ENCODE results near the gene AMDHD2. TPM values are rescaled to one million over a fixed set of nuclear protein-coding genes. Genes with fewer than 3 reads are reported as not detected.

AMDHD2 gene
- total and polyA plus RNA-seq, 10 donors = 37.8 to 94.0 (median 70.6) TPM

- DNase-seq = peak; percentile 95
- H3K4me3 ChIP-seq = peak overlapping the region in 3 of 8 donors; percentile 15 to 57 (median 22)
- intact Hi-C loops (cut with DNase I; ENCODE audit: low total_unique reads) = loop anchor here (5.0 kb wide), 1 partner anchor 149 kb away; no protein-coding TSS in a partner anchor
These were observed 19.0 kb upstream of the AMDHD2 start for GRCh38 chr16:2500918-2501750.

GRCh38 chr16:2501946-2502895 lies 17.9 kb upstream of the AMDHD2 start:
- no peak overlapping the region for H3K4me3 ChIP-seq
- peak overlapping the region in 4 of 8 donors; percentile 32 to 46 (median 42) for H3K27ac ChIP-seq
- H3K27me3 ChIP-seq (replicated peaks in 1 of 7) = no peaks in the 10 kb centered on the region
- intact Hi-C loops (cut with DNase I; ENCODE audit: low total_unique reads) = loop anchor here (5.0 kb wide), 1 partner anchor 150 kb away; no protein-coding TSS in a partner anchor
- DNase-seq = no peak
- 77 to 86% (median 80%) methylated on average over 11 to 18 of the region's 18 CpGs for WGBS, 5 donors
- H3K4me1 ChIP-seq = peaks cover 15 to 54% (median 31%) of the 10 kb centered on the region in 6 donors
- no peaks in the 10 kb centered on the region for H3K9me3 ChIP-seq
- peaks cover 0 to 32% (median 4%) of the 10 kb centered on the region in 6 donors for H3K36me3 ChIP-seq
- TF ChIP-seq, protein P1, sequence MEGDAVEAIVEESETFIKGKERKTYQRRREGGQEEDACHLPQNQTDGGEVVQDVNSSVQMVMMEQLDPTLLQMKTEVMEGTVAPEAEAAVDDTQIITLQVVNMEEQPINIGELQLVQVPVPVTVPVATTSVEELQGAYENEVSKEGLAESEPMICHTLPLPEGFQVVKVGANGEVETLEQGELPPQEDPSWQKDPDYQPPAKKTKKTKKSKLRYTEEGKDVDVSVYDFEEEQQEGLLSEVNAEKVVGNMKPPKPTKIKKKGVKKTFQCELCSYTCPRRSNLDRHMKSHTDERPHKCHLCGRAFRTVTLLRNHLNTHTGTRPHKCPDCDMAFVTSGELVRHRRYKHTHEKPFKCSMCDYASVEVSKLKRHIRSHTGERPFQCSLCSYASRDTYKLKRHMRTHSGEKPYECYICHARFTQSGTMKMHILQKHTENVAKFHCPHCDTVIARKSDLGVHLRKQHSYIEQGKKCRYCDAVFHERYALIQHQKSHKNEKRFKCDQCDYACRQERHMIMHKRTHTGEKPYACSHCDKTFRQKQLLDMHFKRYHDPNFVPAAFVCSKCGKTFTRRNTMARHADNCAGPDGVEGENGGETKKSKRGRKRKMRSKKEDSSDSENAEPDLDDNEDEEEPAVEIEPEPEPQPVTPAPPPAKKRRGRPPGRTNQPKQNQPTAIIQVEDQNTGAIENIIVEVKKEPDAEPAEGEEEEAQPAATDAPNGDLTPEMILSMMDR (IDR thresholded peaks at IDR 0.05 in 8 of 11, conservative IDR thresholded peaks at IDR 0.05 in 3 of 11) = no peak
- no peak for TF ChIP-seq POLR2AphosphoS5 (IDR thresholded peaks at IDR 0.05)
- no peak for TF ChIP-seq POLR2A (IDR thresholded peaks at IDR 0.05)

More at GRCh38 chr16:2500918-2501750, 19.0 kb upstream of the AMDHD2 start:
- H3K27me3 ChIP-seq (replicated peaks in 1 of 7) = no peaks in the 10 kb centered on the region
- H3K4me1 ChIP-seq = peaks cover 10 to 46% (median 24%) of the 10 kb centered on the region in 6 donors
- no peak for TF ChIP-seq POLR2A (IDR thresholded peaks at IDR 0.05)
- TF ChIP-seq, protein P1 (IDR thresholded peaks at IDR 0.05 in 8 of 11, conservative IDR thresholded peaks at IDR 0.05 in 3 of 11) = peak; percentile 96 to 100 (median 99)
- TF ChIP-seq POLR2AphosphoS5 (IDR thresholded peaks at IDR 0.05) = peak; percentile 54 to 76 (median 68)
- H3K36me3 ChIP-seq = peaks cover 0 to 43% (median 15%) of the 10 kb centered on the region in 6 donors
- 36 to 56% (median 40%) methylated on average over 6 to 23 of the region's 23 CpGs for WGBS, 5 donors
- peak overlapping the region in 2 of 8 donors; percentile 0 to 32 for H3K27ac ChIP-seq
- H3K9me3 ChIP-seq = no peaks in the 10 kb centered on the region

- intact Hi-C loops (cut with DNase I; ENCODE audit: low total_unique reads) = no loop called here
- peak; percentile 65 for DNase-seq
- no peak overlapping the region for H3K27ac ChIP-seq
- no peaks in the 10 kb centered on the region for H3K27me3 ChIP-seq (replicated peaks in 1 of 7)
- H3K9me3 ChIP-seq = no peaks in the 10 kb centered on the region
- 91 to 94% (median 92%) methylated on average over 14 of the region's 14 CpGs for whole genome bisulfite sequencing, 5 donors
- H3K36me3 ChIP-seq = no peaks in the 10 kb centered on the region
- H3K4me1 ChIP-seq = peaks cover 30 to 80% (median 59%) of the 10 kb centered on the region in 6 donors
- H3K4me3 ChIP-seq = no peak overlapping the region
- TF ChIP-seq POLR2A (IDR thresholded peaks at IDR 0.05) (no peak), POLR2AphosphoS5 (IDR thresholded peaks at IDR 0.05) (no peak)
- TF ChIP-seq, protein P1 (IDR thresholded peaks at IDR 0.05 in 8 of 11, conservative IDR thresholded peaks at IDR 0.05 in 3 of 11) = no peak
These were observed 14.5 kb upstream of the AMDHD2 start for GRCh38 chr16:2505695-2506094.
